Cerebellar cortex (tissue), 1 donor: ENCODE measurements around the gene SPSB2.
A peak's percentile ranks its signal among the peaks of the same experiment; 100 is the strongest.
"Not testable (repeated sequence)": the region's sequence is repeated elsewhere in the genome, so short reads cannot be mapped to it uniquely, and the experiment has no call there.

Experiments
- DNase-seq: peaks from one replicate; pipeline ENCODE4 v3.0.0-alpha.2; 2015; ENCODE audit warnings: low spot score

The SPSB2 gene

GRCh38 chr12:6873094-6874014 lies at the start of gene SPSB2:
Gene SPSB2 (minus strand): TSS chr12:6873303. CDS start chr12:6872901, 402 bp downstream.
- peak; percentile 94 for DNase-seq

DNA sequence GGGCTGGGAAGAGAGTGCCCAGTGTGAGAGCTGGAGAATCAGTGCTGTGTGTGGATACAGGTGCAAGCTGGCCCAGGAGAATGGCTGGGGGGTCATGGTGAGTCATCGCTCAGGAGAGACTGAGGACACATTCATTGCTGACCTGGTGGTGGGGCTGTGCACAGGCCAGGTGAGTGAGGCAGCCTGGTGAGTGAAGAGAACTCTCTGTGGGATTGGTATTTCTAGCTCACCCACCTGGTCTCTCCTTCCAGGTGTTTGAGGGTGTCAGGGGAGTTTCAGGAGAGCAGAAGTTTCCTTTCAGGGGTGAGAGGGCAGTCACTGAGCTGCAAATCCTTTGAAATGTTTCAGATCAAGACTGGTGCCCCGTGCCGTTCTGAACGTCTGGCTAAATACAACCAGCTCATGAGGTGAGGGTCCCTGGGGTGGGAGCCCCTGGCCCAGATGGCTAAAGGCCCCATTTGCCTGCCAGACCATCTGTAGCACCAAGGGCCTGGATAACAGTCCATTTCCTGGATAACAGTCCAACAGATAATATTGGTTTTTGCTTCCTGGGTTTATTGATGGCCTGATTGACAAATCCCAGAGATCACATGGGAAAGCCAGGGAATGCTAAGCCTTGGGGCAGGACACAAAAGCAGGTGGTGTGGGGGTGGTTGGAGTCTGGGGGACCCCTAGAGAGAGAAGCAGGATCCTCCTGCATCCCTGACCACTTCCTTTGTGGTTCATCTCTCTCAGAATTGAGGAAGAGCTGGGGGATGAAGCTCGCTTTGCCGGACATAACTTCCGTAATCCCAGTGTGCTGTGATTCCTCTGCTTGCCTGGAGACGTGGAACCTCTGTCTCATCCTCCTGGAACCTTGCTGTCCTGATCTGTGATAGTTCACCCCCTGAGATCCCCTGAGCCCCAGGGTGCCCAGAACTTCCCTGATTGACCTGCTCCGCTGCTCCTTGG lies 49.2 kb upstream of the SPSB2 start:
- DNase-seq: no peak

DNA sequence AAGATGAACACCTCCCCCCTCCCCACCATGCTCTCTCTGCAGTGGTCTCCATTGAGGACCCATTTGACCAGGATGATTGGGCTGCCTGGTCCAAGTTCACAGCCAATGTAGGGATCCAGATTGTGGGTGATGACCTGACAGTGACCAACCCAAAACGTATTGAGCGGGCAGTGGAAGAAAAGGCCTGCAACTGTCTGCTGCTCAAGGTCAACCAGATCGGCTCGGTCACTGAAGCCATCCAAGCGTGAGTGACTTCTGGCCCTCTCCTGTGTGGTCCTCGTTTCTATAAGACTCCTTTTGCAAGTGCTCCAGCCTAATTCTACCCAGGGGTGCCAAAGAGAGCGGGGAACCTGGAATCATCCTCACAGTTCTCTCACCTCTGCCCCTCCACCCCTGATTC lies 48.4 kb upstream of the SPSB2 start:
- DNase-seq: no peak

- DNase-seq: no peak
Observed at GRCh38 chr12:6919588-6919987, 46.5 kb upstream of the SPSB2 start.

DNA sequence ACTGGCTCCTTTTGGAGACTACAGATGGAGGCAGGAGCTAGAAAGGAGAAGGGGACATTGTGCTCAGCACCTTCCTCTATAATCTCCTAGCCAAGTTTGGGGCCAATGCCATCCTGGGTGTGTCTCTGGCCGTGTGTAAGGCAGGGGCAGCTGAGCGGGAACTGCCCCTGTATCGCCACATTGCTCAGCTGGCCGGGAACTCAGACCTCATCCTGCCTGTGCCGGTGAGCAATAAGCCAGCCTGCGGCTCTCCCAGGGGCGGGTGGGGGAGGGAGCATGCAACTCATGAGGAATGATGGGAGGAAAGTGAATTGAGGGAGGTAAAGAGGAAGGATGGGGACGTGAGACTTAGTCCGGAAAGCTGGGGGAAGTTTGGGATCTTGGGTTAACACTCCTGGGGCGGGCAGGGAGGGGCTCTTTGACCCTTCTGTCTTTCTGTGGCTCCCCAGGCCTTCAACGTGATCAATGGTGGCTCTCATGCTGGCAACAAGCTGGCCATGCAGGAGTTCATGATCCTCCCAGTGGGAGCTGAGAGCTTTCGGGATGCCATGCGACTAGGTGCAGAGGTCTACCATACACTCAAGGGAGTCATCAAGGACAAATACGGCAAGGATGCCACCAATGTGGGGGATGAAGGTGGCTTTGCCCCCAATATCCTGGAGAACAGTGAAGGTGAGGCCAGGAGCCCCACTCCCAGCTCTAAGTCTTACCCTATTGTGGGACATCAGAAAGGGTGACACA lies 44.6 kb upstream of the SPSB2 start:
- DNase-seq: no peak

- DNase-seq: no peak
Observed at GRCh38 chr12:6916426-6917200, 43.5 kb upstream of the SPSB2 start.

DNA sequence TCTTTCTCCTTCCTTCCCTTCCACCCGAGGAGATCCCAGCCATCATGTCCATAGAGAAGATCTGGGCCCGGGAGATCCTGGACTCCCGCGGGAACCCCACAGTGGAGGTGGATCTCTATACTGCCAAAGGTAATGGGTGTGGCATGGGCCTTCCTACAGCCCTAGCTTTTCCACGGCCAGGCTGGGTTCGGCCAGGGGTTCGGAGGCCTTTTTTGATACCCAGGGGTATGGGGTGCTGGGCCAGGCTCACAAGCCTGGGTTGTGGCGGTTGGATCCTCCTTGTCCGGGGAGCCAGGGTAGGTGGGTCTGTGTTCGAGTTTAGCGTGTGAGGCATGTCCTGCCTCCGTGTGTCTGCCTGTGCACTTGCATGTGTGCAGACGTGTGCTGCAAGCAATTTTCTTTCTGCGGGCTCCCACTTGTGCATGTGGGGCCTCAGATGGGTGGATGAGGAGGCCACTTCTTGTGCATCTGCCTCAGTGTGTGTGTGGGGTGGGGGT lies 42.7 kb upstream of the SPSB2 start:
- DNase-seq: no peak

- peak; percentile 38 for DNase-seq
Observed at GRCh38 chr12:6914947-6915788, 42.1 kb upstream of the SPSB2 start.

GRCh38 chr12:6914246-6914946 lies 41.3 kb upstream of the SPSB2 start, which contains the start of gene ENO2:
Gene ENO2 (plus strand): TSS chr12:6914580. CDS start chr12:6915833, 1,253 bp downstream.
- DNase-seq: peak; percentile 86

DNA sequence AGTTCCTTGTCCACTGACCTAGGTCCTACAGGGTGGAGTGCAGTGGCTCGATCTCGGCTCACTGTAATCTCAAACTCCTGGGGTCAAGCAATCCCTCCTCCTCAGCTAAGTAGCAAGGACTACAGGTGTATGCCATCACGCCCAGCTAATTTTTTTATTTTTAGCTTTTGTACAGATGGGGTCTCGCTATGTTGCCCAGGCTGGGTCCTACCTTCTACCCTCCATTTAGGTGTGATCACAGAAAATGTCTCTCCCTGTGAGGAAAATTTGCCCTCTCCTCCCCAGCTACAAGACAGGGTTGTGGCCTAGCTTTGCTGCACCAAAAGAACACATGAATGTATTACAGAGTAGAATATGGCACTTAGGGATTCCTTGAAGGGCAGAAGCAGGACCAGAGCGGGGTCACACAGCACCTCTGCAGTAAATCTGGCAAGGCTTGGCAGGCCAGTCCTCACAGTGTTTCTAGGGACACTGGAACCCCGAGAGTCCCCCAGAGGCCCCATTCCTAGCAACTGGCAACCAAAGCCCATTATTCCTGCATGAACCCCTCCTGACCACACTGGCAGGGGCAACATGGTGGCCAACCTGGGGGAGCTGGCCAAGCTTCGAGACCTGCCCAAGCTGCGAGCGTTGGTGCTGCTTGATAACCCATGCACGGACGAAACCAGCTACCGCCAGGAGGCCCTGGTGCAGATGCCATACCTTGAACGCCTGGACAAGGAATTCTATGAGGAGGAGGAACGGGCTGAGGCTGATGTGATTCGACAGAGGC lies 39.2 kb upstream of the SPSB2 start:
- DNase-seq: no peak

- no peak for DNase-seq
Observed at GRCh38 chr12:6909421-6910145, 36.5 kb upstream of the SPSB2 start.

- not testable (repeated sequence) for DNase-seq
Observed at GRCh38 chr12:6908141-6908540, 35.0 kb upstream of the SPSB2 start.

GRCh38 chr12:6905414-6906040 lies 32.4 kb upstream of the SPSB2 start:
- DNase-seq: no peak

GRCh38 chr12:6904280-6905276 lies 31.5 kb upstream of the SPSB2 start, which contains the start of gene LRRC23:
Gene LRRC23 (plus strand): TSS chr12:6904822. CDS start chr12:6905634, 812 bp downstream.
- DNase-seq: peak; percentile 99

GRCh38 chr12:6903722-6904121 lies 30.6 kb upstream of the SPSB2 start:
- DNase-seq: no peak

GRCh38 chr12:6902448-6902847 lies 29.3 kb upstream of the SPSB2 start:
- DNase-seq: peak; percentile 76
